ENCODE measurements around the gene TPM3. TPM values are rescaled to one million over a fixed set of nuclear protein-coding genes. Genes with fewer than 3 reads are reported as not detected.

The TPM3 gene
- 100 to 1,000 TPM; 260 to 585 (median 412) TPM for total RNA-seq
- long read RNA-seq, donor 1, transcript TPM3-212 (8 exons, 3,131 nt) = major isoform, 186 of 212 reads
- long read RNA-seq, donor 1, partial matches to known transcripts = 6 of 212 reads
- long read RNA-seq, donor 1, other reads (novel, unspliced or antisense) = 18 of 212 reads
- long read RNA-seq, donor 2, transcript TPM3-212 (8 exons, 3,131 nt) = major isoform, 219 of 308 reads
- long read RNA-seq, donor 2, partial matches to known transcripts = 49 of 308 reads
- long read RNA-seq, donor 2, other reads (novel, unspliced or antisense) = 38 of 308 reads

DNA sequence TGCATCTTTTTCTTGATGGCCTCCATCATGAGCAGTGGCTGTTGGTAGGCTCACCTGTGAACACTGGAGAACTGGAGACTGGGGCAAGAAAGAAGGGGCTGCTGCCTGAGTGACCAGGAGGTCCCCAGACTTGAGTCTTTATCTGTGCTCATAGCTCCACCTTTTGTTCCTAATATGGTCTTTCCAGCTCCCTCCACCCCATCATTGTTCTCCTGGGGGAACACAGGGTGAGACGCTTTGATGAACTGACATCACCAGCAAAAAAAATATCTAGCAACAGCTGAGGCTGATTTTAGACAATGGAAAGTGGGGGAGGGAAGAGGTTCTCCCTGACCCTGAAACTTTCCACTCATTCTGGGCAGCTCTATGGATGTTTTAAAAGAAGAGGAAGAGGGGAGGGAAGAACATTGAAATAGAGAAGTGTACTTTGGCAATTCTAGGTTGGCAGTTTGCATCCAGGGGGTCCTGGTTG lies at the start of gene TPM3:
Gene TPM3, minus strand, starts transcription at position 111 of the 472 bp plus-strand sequence. Its CDS starts 82 bp downstream, at position 29.
- TF ChIP-seq, protein P1, sequence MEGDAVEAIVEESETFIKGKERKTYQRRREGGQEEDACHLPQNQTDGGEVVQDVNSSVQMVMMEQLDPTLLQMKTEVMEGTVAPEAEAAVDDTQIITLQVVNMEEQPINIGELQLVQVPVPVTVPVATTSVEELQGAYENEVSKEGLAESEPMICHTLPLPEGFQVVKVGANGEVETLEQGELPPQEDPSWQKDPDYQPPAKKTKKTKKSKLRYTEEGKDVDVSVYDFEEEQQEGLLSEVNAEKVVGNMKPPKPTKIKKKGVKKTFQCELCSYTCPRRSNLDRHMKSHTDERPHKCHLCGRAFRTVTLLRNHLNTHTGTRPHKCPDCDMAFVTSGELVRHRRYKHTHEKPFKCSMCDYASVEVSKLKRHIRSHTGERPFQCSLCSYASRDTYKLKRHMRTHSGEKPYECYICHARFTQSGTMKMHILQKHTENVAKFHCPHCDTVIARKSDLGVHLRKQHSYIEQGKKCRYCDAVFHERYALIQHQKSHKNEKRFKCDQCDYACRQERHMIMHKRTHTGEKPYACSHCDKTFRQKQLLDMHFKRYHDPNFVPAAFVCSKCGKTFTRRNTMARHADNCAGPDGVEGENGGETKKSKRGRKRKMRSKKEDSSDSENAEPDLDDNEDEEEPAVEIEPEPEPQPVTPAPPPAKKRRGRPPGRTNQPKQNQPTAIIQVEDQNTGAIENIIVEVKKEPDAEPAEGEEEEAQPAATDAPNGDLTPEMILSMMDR (IDR thresholded peaks at IDR 0.05) = no peak
- Histone ChIP-seq H3K4me3 (no peak within 1 kb of the TSS), H3K4me1 (ENCODE audit: low read depth) (no peaks in the 10 kb centered on the region), H3K36me3 (ENCODE audit: low read depth) (no peaks in the 10 kb centered on the region), H3K9me3 (no peaks in the 10 kb centered on the region)
- no peak for DNase-seq
- no peak for ATAC-seq
- intact Hi-C loops (cut with DNase I, micrococcal nuclease) = no loop called here

GRCh38 chr1:154240294-154240833 lies 48.5 kb upstream of the TPM3 start:
- H3K36me3 ChIP-seq (ENCODE audit: low read depth) = peaks cover 28% of the 10 kb centered on the region

GRCh38 chr1:154239491-154239890 lies 47.6 kb upstream of the TPM3 start:
- no peaks in the 10 kb centered on the region for H3K4me1 ChIP-seq (ENCODE audit: low read depth)
- peaks cover 32% of the 10 kb centered on the region for H3K36me3 ChIP-seq (ENCODE audit: low read depth)
- TF ChIP-seq, protein P1 (IDR thresholded peaks at IDR 0.05) = no peak
- DNase-seq (no peak), ATAC-seq (no peak)
- intact Hi-C loops (cut with DNase I, micrococcal nuclease) = no loop called here
- no peaks in the 10 kb centered on the region for H3K9me3 ChIP-seq
- H3K4me3 ChIP-seq = no peak overlapping the region

More at GRCh38 chr1:154240294-154240833, 48.5 kb upstream of the TPM3 start:
- intact Hi-C loops (cut with DNase I, micrococcal nuclease) = no loop called here
- no peak for DNase-seq
- Histone ChIP-seq H3K9me3 (no peaks in the 10 kb centered on the region), H3K4me3 (no peak overlapping the region), H3K4me1 (ENCODE audit: low read depth) (no peaks in the 10 kb centered on the region)
- ATAC-seq = no peak
- TF ChIP-seq, protein P1 (IDR thresholded peaks at IDR 0.05) = no peak

DNA sequence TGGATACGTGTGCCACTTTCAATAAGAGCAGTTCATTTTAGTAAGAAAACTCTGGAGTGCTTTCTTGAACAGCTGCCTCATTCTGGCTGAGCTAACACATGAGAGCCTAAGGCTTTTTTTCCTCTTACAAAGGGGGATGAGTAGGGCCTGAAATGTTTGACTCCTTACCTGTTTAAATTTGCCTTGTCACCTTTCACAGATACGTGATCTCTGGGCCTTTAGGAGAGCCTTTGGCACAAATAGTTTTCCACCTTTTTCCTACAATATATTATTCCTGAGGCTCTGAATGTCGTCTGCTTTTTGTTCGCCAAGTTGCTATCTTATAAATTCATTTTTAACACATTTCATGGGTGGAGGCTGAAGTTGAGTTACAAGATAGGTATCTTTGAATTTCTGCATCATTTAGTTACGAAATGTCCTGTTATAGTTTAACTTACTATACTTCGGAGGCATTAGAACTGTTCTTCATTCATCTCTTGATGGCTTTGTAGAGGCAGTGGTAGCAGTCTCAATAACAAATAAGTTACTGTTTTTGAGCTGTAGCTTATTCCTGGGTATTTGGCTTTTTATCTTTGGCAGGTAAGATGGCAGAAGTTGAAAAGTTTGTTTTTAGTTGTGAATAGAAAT lies 46.1 kb upstream of the TPM3 start:
- Histone ChIP-seq H3K4me1 (ENCODE audit: low read depth) (no peaks in the 10 kb centered on the region), H3K36me3 (ENCODE audit: low read depth) (peaks cover 35% of the 10 kb centered on the region), H3K4me3 (no peak overlapping the region), H3K9me3 (no peaks in the 10 kb centered on the region)
- no peak for DNase-seq
- intact Hi-C loops (cut with DNase I, micrococcal nuclease) = no loop called here
- TF ChIP-seq, protein P1 (IDR thresholded peaks at IDR 0.05) = no peak
- ATAC-seq = no peak

- Histone ChIP-seq H3K36me3 (ENCODE audit: low read depth) (peaks cover 34% of the 10 kb centered on the region), H3K4me1 (ENCODE audit: low read depth) (no peaks in the 10 kb centered on the region), H3K9me3 (no peaks in the 10 kb centered on the region), H3K4me3 (no peak overlapping the region)
- no peak for DNase-seq
- TF ChIP-seq, protein P1 (IDR thresholded peaks at IDR 0.05) = no peak
- no peak for ATAC-seq
- intact Hi-C loops (cut with DNase I, micrococcal nuclease) = no loop called here
Measured at GRCh38 chr1:154237435-154237834, 45.5 kb upstream of the TPM3 start.

Data from mucosa of descending colon (tissue), 3 donors.